GM10266 (cell line): Measurements from ENCODE around the gene CSRP1.

Experiments used
- DNase-seq: peaks from one replicate; pipeline ENCODE4 v3.0.0; 2012; ENCODE audit errors: extremely low spot score
- TF ChIP-seq, protein P1 (sequence below): IDR thresholded peaks from 2 replicates; pipeline ENCODE4 v1.5.1; 2012; ENCODE audit warnings: mild to moderate bottlenecking, low read depth; ENCODE audit not compliant: control insufficient read depth, insufficient read depth; ENCODE audit errors: missing control alignments

Gene CSRP1

DNA sequence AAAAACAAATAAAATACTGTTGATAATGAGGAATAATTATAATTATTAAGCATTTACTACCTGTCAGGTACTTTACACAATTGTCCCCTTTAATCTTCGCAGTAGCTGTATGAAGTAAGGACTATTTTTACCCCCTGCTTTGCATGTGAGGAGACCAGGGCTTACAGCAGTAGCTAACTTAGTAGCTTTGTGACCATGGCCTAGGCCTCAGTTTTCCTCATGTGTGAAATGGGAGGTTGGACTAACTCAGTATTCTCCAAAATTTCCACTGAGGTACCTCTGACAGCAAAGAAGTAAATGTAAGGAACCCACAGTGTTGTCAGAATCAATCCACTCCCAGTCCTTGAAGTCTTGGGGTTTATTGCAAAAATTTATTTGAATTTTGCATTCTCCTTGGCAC, 3.8 kb upstream of the CSRP1 start:
- TF ChIP-seq, protein P1, sequence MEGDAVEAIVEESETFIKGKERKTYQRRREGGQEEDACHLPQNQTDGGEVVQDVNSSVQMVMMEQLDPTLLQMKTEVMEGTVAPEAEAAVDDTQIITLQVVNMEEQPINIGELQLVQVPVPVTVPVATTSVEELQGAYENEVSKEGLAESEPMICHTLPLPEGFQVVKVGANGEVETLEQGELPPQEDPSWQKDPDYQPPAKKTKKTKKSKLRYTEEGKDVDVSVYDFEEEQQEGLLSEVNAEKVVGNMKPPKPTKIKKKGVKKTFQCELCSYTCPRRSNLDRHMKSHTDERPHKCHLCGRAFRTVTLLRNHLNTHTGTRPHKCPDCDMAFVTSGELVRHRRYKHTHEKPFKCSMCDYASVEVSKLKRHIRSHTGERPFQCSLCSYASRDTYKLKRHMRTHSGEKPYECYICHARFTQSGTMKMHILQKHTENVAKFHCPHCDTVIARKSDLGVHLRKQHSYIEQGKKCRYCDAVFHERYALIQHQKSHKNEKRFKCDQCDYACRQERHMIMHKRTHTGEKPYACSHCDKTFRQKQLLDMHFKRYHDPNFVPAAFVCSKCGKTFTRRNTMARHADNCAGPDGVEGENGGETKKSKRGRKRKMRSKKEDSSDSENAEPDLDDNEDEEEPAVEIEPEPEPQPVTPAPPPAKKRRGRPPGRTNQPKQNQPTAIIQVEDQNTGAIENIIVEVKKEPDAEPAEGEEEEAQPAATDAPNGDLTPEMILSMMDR, result no peak
- no peak for DNase-seq

DNA sequence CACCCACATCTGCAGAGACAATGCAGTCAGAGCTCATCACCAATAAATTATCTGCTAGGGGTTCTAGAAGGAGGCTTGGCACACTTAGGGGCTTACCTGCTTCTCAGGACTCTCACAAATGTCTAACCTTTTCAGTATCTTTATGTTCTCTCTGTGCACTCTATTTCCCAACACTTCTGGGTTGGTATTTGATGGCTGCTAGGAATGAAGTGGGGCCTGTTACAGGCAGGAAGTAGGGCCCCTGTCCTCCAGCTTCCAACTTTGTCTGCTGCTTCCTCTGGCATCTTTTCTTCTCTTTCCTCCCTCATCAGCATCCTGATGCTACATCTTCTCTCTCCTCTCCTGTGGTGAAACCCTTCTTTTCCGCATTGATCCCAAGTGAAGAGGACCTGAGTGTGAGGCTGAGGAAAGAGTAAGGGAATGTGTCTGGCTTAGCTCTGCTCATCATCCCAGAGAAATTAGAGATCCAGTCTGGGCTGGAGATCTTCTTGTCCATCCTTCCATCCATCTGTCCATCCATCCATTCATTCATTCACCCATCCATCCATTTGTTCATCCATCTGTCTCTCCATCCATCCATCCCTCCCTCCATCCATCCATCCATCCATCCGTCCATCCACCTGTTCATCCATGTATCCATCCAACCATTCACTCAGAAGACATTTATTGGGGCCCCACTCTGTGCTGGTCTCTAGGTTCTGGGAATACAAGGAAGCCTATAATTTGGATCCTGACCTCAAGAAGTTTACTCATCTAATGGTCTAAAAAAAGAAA, 2.9 kb upstream of the CSRP1 start:
- no peak for DNase-seq
- TF ChIP-seq, protein P1, result no peak

DNA sequence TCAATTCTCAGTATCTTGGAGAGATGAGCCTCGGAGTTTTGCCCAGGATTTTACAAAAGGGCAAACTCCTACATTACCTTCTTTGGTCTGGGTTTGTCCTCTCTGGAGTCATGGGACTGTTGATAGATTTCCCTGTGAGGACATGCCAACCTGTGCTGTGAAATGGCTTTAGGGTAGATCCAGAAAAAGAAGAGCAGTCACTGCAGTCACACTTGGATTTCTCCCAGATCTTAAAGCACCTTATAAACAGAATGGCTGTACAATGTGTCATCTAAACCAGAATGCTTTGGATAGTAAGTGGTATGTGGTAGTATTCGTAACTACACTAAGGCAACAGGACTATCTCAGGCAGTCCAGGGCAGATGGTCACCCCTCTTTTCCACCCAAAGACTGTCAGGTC, 1.9 kb upstream of the CSRP1 start:
- TF ChIP-seq, protein P1, result no peak
- DNase-seq, result no peak

DNA sequence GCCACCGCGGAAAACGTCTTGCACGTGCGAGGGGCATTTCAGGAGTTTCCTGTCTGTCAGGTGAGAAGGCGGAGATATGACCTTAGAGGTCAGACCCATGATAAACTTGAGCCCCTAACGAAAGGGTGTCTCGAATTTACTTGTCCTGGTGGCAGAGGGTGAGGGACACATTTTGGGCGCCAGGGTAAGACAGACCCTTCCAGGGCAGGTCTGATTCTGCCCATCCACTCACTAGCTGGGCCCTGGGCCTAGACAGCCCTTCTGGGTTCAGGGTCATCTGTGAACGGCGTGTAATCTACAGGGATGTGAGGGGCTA, 395 bp upstream of the CSRP1 start:
- TF ChIP-seq, protein P1, result no peak

DNA sequence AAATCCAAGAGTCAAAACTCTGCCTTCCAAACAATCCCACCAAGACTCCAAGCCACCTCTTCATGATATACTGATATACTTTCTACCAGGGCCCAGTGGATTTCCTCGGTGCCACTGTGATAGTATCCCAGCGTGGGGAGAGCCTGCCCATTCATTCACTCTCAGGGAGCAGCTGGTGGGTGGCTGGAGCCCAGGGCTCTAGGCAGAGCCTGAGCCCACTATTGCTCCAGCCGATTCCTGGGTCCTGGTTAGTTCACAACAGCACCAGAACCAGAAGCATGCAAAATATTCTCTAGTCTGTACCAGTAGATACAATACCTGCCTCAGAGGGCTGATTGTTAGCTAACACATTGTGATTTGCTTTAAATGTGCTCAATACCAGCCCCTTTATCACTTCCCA, 831 bp downstream of the CSRP1 start:
- no peak for DNase-seq
- TF ChIP-seq, protein P1, result no peak

More for the DNA sequence above, 395 bp upstream of the CSRP1 start:
- DNase-seq, result no peak

DNA sequence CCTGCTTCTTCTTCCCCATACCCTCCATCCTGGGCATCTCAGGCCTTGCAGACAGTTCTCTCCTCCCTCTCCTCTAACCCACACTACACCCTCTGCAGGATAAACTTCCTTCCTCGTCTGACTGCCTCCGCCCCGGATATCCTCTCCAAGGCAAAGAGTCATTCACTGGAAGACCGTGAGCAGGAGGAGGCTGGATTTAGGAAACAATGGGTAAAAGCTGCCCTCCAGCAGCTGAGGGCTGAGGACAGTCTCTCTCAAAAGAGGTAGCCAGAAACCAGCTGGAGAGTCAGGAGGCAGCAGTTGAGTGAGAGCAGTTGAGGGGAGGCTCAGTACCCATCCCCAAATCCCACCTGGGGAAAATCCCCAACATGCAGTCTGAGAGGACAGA, 1.4 kb downstream of the CSRP1 start:
- no peak for DNase-seq

DNA sequence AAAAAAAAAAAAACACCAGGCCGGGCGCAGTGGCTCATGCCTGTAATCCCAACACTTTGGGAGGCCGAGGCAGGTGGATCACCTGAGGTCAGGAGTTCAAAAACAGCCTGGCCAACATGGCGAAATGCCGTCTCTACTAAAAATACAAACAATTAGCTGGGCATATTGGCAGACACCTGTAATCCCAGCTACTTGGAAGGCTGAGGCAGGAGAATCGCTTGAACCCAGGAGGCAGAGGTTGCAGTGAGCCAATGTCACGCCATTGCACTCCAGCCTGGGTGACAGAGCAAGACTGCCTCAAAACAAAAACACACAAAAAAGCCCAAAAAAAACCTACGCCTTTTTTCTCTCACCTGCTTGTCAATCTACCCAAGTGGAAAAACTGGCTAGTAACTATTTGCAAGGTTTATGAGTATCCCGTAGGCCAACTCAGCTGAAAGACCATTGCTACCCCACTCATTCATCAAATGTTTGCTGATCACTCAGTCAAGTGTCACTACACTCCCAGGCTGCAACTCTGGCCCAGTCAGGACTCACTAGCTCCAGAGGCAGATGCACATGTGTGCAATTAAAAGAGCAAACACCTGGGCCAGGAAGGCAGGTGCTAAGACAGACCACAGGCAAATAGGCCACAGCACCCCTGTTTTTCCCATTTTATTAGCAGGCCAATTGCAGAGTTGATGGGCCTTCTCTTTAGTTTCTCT, 2.0 kb downstream of the CSRP1 start:
- no peak for DNase-seq
- TF ChIP-seq, protein P1, result no peak

More for the DNA sequence above, 1.4 kb downstream of the CSRP1 start:
- TF ChIP-seq, protein P1, result no peak
